Neuronal stem cell (in vitro differentiated cells): ENCODE data around the gene ICAM2.

Experiments
- DNase-seq: peaks from one replicate; pipeline ENCODE4 v3.0.0-alpha.2; 2013; ENCODE audit warnings: low spot score
- H2AFZ ChIP-seq: one replicate; pipeline ENCODE4 v1.6.1; 2013; ENCODE audit warnings: mild to moderate bottlenecking, low read length, inconsistent platforms
- H2AK5ac ChIP-seq: 2 replicates; pipeline ENCODE4 v1.6.1; 2013; ENCODE audit warnings: low read depth, mild to moderate bottlenecking, inconsistent platforms, low read length, moderate library complexity, mixed read lengths
- H2BK120ac ChIP-seq: 2 replicates; pipeline ENCODE4 v1.6.1; 2013; ENCODE audit warnings: low read depth, mild to moderate bottlenecking, inconsistent platforms, low read length, moderate library complexity, mixed read lengths
- H2BK12ac ChIP-seq: one replicate; pipeline ENCODE4 v1.6.1; 2013; ENCODE audit warnings: low read length, inconsistent platforms
- H2BK15ac ChIP-seq: 2 replicates; pipeline ENCODE4 v1.6.1; 2013; ENCODE audit warnings: mild to moderate bottlenecking, low read length, inconsistent platforms, mixed read lengths
- H2BK5ac ChIP-seq: one replicate; pipeline ENCODE4 v1.6.1; 2013; ENCODE audit warnings: inconsistent platforms, mild to moderate bottlenecking, low read length, moderate library complexity
- H3K14ac ChIP-seq: one replicate; pipeline ENCODE4 v1.6.1; 2013; ENCODE audit warnings: low read length, inconsistent platforms
- H3K18ac ChIP-seq: 2 replicates; pipeline ENCODE4 v1.6.1; 2013; ENCODE audit warnings: low read length, inconsistent platforms
- H3K23ac ChIP-seq: 2 replicates; pipeline ENCODE4 v1.6.1; 2013; ENCODE audit warnings: low read depth, mild to moderate bottlenecking, mixed read lengths, low read length, inconsistent platforms; ENCODE audit not compliant: poor library complexity
- H3K27ac ChIP-seq: replicated peaks from 3 replicates; pipeline ENCODE4 v1.5.1; 2013; ENCODE audit warnings: low read length, inconsistent platforms
- H3K27me3 ChIP-seq, 3 experiments: 2 replicates each; pipeline ENCODE4 v1.6.1; 2013; ENCODE audit warnings: low read length in 3 of 3, mild to moderate bottlenecking in 2 of 3, inconsistent platforms in 1 of 3, low read depth in 1 of 3, mixed read lengths in 1 of 3, moderate library complexity in 1 of 3; ENCODE audit not compliant: control insufficient read depth in 3 of 3, insufficient read depth in 3 of 3
- H3K36me3 ChIP-seq, 2 donors: replicated peaks in 1 of 2; 2 replicates each; pipeline ENCODE4 v1.6.1; 2013; ENCODE audit warnings: low read length in 2 of 2; ENCODE audit not compliant: control insufficient read depth in 2 of 2, insufficient read depth in 2 of 2
- H3K4ac ChIP-seq: 2 replicates; pipeline ENCODE4 v1.6.1; 2013; ENCODE audit warnings: inconsistent platforms, mild to moderate bottlenecking, low read length, moderate library complexity
- H3K4me1 ChIP-seq, 2 donors: 1 replicate in 1 of 2; 2 replicates in 1 of 2; pipeline ENCODE4 v1.6.1; 2013; ENCODE audit warnings: low read length in 2 of 2, low read depth in 1 of 2; ENCODE audit not compliant: control insufficient read depth in 2 of 2, insufficient read depth in 1 of 2
- H3K4me2 ChIP-seq: one replicate; pipeline ENCODE4 v1.6.1; 2013; ENCODE audit warnings: mild to moderate bottlenecking, low read length, inconsistent platforms; ENCODE audit not compliant: insufficient read depth, poor library complexity, severe bottlenecking
- H3K4me3 ChIP-seq, 2 donors: 2 replicates each; pipeline ENCODE4 v1.5.1; 2013; ENCODE audit warnings: low read length in 2 of 2, mild to moderate bottlenecking in 2 of 2, inconsistent platforms in 1 of 2, moderate library complexity in 1 of 2
- H3K79me1 ChIP-seq: one replicate; pipeline ENCODE4 v1.6.1; 2013; ENCODE audit warnings: low read depth, mild to moderate bottlenecking, inconsistent platforms, low read length, moderate library complexity
- H3K9ac ChIP-seq: one replicate; pipeline ENCODE4 v1.6.1; 2013; ENCODE audit warnings: mild to moderate bottlenecking, low read depth, low read length, inconsistent platforms; ENCODE audit not compliant: poor library complexity
- H3K9me3 ChIP-seq, 2 donors: replicated peaks in 1 of 2; 2 replicates each; pipeline versions ENCODE3 to v1.6.1; 2013; ENCODE audit warnings: low read length in 2 of 2, mild to moderate bottlenecking in 2 of 2, inconsistent platforms in 1 of 2, low read depth in 1 of 2, mixed read lengths in 1 of 2, moderate library complexity in 1 of 2; ENCODE audit not compliant: control insufficient read depth in 2 of 2, insufficient read depth in 1 of 2
- H4K8ac ChIP-seq: one replicate; pipeline ENCODE4 v1.6.1; 2013; ENCODE audit warnings: low read depth, mild to moderate bottlenecking, inconsistent platforms, low read length, moderate library complexity
- H4K91ac ChIP-seq: one replicate; pipeline ENCODE4 v1.6.1; 2013; ENCODE audit warnings: low read length, low read depth, mild to moderate bottlenecking, inconsistent platforms; ENCODE audit not compliant: poor library complexity
- WGBS, 2 donors: extraction: QIAGEN DNeasy Blood & Tissue Kit; methylation state at CpG; one replicate each; pipeline ENCODE4 v1.1.7; 2013; ENCODE audit warnings: missing lambda C conversion rate in 2 of 2, mixed read lengths in 1 of 2; ENCODE audit not compliant: insufficient read length in 2 of 2, insufficient replicate concordance in 1 of 2; ENCODE audit errors: extremely low coverage in 2 of 2; 5-methylcytosine and 5-hydroxymethylcytosine counted together

ICAM2 gene

GRCh38 chr17:64017381-64017980 is 3.0 kb downstream of the ICAM2 start:
- no peak overlapping the region for H3K27ac ChIP-seq
- H2BK15ac ChIP-seq: no peak overlapping the region
- no peak overlapping the region for H2AFZ ChIP-seq
- H4K91ac ChIP-seq: no peak overlapping the region
- no peaks in the 10 kb centered on the region for H3K79me1 ChIP-seq
- H3K9me3 ChIP-seq: no peaks in the 10 kb centered on the region
- no peak for DNase-seq
- no peak overlapping the region for H3K4me3 ChIP-seq
- no peak overlapping the region for H4K8ac ChIP-seq
- H2BK12ac ChIP-seq: no peak overlapping the region
- no peak overlapping the region for H2BK5ac ChIP-seq
- whole genome bisulfite sequencing, 2 donors: no CpG with 5 or more reads among the region's 2 CpGs
- no peak overlapping the region for H3K23ac ChIP-seq
- no peak overlapping the region for H3K4ac ChIP-seq
- H3K4me1 ChIP-seq: peaks cover 0 to 2% of the 10 kb centered on the region in 2 donors
- no peak overlapping the region for H3K18ac ChIP-seq
- H3K36me3 ChIP-seq: no peaks in the 10 kb centered on the region
- H3K4me2 ChIP-seq: no peak overlapping the region
- H2BK120ac ChIP-seq: no peak overlapping the region
- peaks cover 0 to 7% (median 0%) of the 10 kb centered on the region in 3 experiments for H3K27me3 ChIP-seq
- no peak overlapping the region for H3K14ac ChIP-seq
- H3K9ac ChIP-seq: no peak overlapping the region
- no peak overlapping the region for H2AK5ac ChIP-seq

- H2AK5ac ChIP-seq: no peak overlapping the region
- no peak overlapping the region for H3K27ac ChIP-seq
- H3K23ac ChIP-seq: no peak overlapping the region
- no peak overlapping the region for H4K91ac ChIP-seq
- H3K36me3 ChIP-seq: no peaks in the 10 kb centered on the region
- no peak overlapping the region for H3K9ac ChIP-seq
- H2BK120ac ChIP-seq: no peak overlapping the region
- WGBS, 2 donors: no CpG with 5 or more reads among the region's 3 CpGs
- no peak overlapping the region for H3K14ac ChIP-seq
- H2BK5ac ChIP-seq: no peak overlapping the region
- no peak overlapping the region for H2AFZ ChIP-seq
- H3K9me3 ChIP-seq: no peaks in the 10 kb centered on the region
- H3K4me3 ChIP-seq: no peak overlapping the region
- H3K27me3 ChIP-seq: peaks cover 0 to 7% (median 0%) of the 10 kb centered on the region in 3 experiments
- H2BK15ac ChIP-seq: no peak overlapping the region
- no peak overlapping the region for H3K4me2 ChIP-seq
- no peak overlapping the region for H3K18ac ChIP-seq
- H3K4me1 ChIP-seq: peaks cover 0 to 2% of the 10 kb centered on the region in 2 donors
- H3K4ac ChIP-seq: no peak overlapping the region
- no peak overlapping the region for H2BK12ac ChIP-seq
- H4K8ac ChIP-seq: no peak overlapping the region
- H3K79me1 ChIP-seq: no peaks in the 10 kb centered on the region
- DNase-seq: no peak
These were observed 3.5 kb downstream of the ICAM2 start for GRCh38 chr17:64016974-64017373.

DNA sequence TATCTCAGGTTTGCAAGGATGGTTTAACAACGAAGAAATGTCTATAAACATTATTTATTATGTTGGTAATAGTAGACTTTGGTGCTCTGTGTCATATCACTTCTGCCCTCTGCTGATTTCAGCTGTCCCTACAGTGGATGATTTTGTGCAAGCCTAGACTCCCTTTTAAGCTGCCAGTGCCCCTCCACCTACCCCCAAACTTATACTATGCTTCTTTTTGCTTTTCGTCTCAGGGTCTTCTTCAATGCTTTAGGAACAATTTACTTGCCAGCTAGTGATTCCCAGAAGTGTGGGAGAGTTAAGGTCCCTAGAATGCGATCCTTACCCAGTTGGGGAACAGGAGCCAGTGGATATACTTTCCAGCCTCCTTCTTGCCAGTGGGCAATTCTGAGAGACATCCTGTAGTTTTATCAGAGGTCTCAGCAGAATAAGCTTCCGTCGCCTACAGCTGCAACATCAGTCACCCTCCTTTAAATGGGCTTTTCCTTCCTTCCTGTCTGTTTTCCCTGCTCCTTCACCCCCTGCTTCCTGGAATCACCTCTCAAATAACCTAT is 4.1 kb downstream of the ICAM2 start:
- Histone ChIP-seq H3K27me3 (peaks cover 0 to 7% (median 0%) of the 10 kb centered on the region in 3 experiments), H4K91ac (no peak overlapping the region), H3K79me1 (no peaks in the 10 kb centered on the region), H2BK12ac (no peak overlapping the region), H2AK5ac (no peak overlapping the region), H3K14ac (no peak overlapping the region), H2BK5ac (no peak overlapping the region), H3K4me3 (no peak overlapping the region), H3K9me3 (no peaks in the 10 kb centered on the region), H4K8ac (no peak overlapping the region), H2AFZ (no peak overlapping the region), H3K27ac (no peak overlapping the region), H3K4me1 (peaks cover 0 to 2% of the 10 kb centered on the region in 2 donors), H3K9ac (no peak overlapping the region), H3K4ac (no peak overlapping the region), H2BK120ac (no peak overlapping the region), H3K23ac (no peak overlapping the region), H3K4me2 (no peak overlapping the region), H2BK15ac (no peak overlapping the region), H3K36me3 (no peaks in the 10 kb centered on the region), H3K18ac (no peak overlapping the region)
- WGBS, 2 donors: no CpG with 5 or more reads among the region's 5 CpGs
- DNase-seq: no peak

DNA sequence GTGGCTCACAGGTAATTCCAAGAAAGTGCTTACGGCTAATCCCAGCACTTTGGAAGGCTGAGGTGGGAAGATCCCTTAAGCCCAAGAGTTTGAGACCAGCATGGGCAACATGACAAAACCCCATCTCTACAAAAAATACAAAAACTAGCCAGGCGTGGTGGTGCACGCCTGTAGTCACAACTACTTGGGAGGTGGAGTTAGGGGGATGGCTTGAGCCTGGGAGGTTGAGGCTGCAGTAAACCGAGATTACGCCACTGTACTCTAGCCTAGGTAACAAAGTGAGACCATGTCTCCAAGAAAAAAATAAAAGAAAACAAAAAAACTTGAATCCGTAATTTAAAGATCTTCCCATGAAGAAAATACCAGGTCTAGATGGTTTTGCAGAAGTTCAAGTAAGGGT is 5.0 kb downstream of the ICAM2 start:
- no peak overlapping the region for H2BK5ac ChIP-seq
- peaks cover 0 to 2% of the 10 kb centered on the region in 2 donors for H3K4me1 ChIP-seq
- H3K79me1 ChIP-seq: no peaks in the 10 kb centered on the region
- no peaks in the 10 kb centered on the region for H3K9me3 ChIP-seq
- H3K9ac ChIP-seq: no peak overlapping the region
- H2AK5ac ChIP-seq: no peak overlapping the region
- H4K91ac ChIP-seq: no peak overlapping the region
- no peak overlapping the region for H4K8ac ChIP-seq
- no peak overlapping the region for H3K14ac ChIP-seq
- DNase-seq: no peak
- H2BK12ac ChIP-seq: no peak overlapping the region
- H3K4ac ChIP-seq: no peak overlapping the region
- H3K18ac ChIP-seq: no peak overlapping the region
- no peak overlapping the region for H2AFZ ChIP-seq
- H2BK15ac ChIP-seq: no peak overlapping the region
- H3K27ac ChIP-seq: no peak overlapping the region
- H3K27me3 ChIP-seq: peaks cover 0 to 7% (median 0%) of the 10 kb centered on the region in 3 experiments
- no peak overlapping the region for H3K4me2 ChIP-seq
- no peak overlapping the region for H3K23ac ChIP-seq
- WGBS, 2 donors: no CpG with 5 or more reads among the region's 6 CpGs
- no peaks in the 10 kb centered on the region for H3K36me3 ChIP-seq
- H3K4me3 ChIP-seq: no peak overlapping the region
- no peak overlapping the region for H2BK120ac ChIP-seq
